ENCODE data around the gene SIRT7. TPM values are rescaled to one million over a fixed set of nuclear protein-coding genes. Genes with fewer than 3 reads are reported as not detected.

SIRT7 gene
- polyA plus RNA-seq, 1 of the 3 experiments (the other 2 are of a cell fraction), result 32.6 TPM

DNA sequence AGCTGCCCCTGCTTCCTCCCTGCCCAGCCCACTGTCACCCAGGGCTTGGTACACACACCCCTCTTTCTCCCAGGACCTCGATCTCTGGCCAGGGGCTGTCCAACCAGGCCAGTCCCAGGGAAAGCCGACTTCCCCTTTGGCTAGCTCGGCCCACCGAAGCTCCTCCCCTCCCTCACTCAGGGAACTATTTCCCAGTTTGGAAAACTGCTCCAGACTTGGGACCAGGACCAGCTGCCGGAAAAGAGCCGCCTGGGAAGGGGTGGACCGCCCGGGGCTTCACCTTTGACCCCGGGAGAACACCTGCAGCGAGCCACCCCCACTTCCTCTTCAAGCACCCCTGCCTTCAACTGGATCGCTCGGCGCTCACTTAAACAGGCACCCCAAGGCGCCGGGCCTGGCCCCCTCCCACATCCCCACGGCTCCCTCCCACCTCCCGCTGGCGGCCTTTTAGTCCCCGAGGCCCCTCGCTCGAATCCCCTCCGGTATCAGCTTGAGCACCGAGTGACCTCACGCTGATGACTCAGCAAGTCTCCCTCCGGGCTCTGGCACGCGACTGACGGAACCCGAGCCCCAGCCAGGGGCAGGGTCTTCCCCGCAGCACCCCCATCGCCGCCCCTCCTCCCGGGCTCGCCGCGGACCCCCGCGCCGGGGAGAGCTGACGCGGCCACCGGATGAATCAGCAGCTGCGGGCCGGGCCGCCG, 8.6 kb upstream of the SIRT7 start (continued):
- no peak for TF ChIP-seq CHD2 (IDR thresholded peaks at IDR 0.05; ENCODE audit: low read length, partially characterized antibody)
- TF ChIP-seq EP300 (IDR thresholded peaks at IDR 0.05; ENCODE audit: borderline replicate concordance in 1 of 2, low read depth in 1 of 2, low read length in 1 of 2), result no peak
- no peak; the same call in 1 of the 2 replicates for TF ChIP-seq TAF1 (IDR thresholded peaks at IDR 0.05; ENCODE audit: borderline replicate concordance, low read depth, low read length)

DNA sequence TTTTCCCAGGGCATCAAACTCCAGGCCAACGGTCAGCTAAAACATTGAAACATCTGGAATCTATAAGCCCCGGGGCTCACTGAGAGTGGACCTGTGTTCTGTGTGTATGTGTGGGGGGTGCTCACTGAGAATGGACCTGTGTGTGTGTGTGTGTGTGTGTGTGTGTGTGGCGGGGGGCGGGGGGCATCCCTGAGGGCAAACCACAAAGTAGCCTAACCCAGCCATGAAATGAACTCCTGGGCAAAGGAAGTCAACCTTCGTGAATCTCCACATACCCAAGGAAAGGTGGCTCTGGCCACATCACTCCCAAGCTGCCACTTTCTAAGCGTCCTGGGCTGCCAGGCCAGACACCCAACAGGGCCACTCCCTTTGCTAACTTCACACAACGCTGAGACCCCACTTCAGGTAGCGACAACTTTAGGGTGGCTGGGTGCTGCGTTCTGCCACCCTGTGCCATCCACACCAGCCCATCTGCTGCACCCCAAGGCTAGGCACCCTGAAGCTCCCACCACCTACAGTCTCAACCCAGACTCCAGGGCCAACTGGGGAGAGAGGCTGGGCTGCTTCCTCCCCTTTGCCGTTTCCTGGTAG, 8.0 kb upstream of the SIRT7 start:
- 53% methylated on average over 10 of the region's 10 CpGs for WGBS (ENCODE audit: low lambda C conversion rate)
- H2AFZ ChIP-seq (ENCODE audit: low read depth), result no peak overlapping the region
- H3K27ac ChIP-seq (ENCODE audit: low read depth in 2 of 2, low read length in 1 of 2), result peak overlapping the region; percentile 72 to 85
- H3K4me3 ChIP-seq (ENCODE audit: low read depth in 2 of 2, low read length in 1 of 2), result peak overlapping the region; percentile 70 to 92
- H3K9ac ChIP-seq, result peak overlapping the region; percentile 91; the same call in 1 of the 2 replicates
- peaks cover 20 to 31% of the 10 kb centered on the region in 2 experiments; a peak in 2 of 4 replicates for H3K4me1 ChIP-seq (ENCODE audit: control insufficient read depth in 1 of 2, insufficient read depth in 2 of 2, low read depth in 1 of 2, low read length in 1 of 2)
- peaks cover 61% of the 10 kb centered on the region for H3K79me2 ChIP-seq (ENCODE audit: insufficient read depth)
- H3K27me3 ChIP-seq (ENCODE audit: insufficient read depth), result no peaks in the 10 kb centered on the region
- H3F3A ChIP-seq (replicated peaks; ENCODE audit: insufficient read depth), result peaks cover 18% of the 10 kb centered on the region
- no peaks in the 10 kb centered on the region for H3K9me3 ChIP-seq
- H3K4me2 ChIP-seq, result peak overlapping the region; percentile 87
- TF ChIP-seq ELF1 (IDR thresholded peaks at IDR 0.05), result no peak
- TF ChIP-seq, protein P1, sequence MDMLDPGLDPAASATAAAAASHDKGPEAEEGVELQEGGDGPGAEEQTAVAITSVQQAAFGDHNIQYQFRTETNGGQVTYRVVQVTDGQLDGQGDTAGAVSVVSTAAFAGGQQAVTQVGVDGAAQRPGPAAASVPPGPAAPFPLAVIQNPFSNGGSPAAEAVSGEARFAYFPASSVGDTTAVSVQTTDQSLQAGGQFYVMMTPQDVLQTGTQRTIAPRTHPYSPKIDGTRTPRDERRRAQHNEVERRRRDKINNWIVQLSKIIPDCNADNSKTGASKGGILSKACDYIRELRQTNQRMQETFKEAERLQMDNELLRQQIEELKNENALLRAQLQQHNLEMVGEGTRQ (IDR thresholded peaks at IDR 0.05; ENCODE audit: borderline replicate concordance, low read depth, low read length), result no peak
- TF ChIP-seq TCF12 (IDR thresholded peaks at IDR 0.05), result no peak
- TF ChIP-seq MXI1 (IDR thresholded peaks at IDR 0.05; ENCODE audit: low read depth, low read length), result no peak
- no peak for TF ChIP-seq GATA2 (CRISPR knock-in tag; IDR thresholded peaks at IDR 0.05)
- no peak for TF ChIP-seq NFIC (IDR thresholded peaks at IDR 0.05; ENCODE audit: borderline replicate concordance)
- no peak for TF ChIP-seq GABPA (IDR thresholded peaks at IDR 0.05; ENCODE audit: low read depth)
- no peak for TF ChIP-seq EP300 (IDR thresholded peaks at IDR 0.05; ENCODE audit: borderline replicate concordance in 1 of 2, low read depth in 1 of 2, low read length in 1 of 2)
- no peak for TF ChIP-seq RAD21 (IDR thresholded peaks at IDR 0.05; ENCODE audit: low read length)
- TF ChIP-seq, protein P2, sequence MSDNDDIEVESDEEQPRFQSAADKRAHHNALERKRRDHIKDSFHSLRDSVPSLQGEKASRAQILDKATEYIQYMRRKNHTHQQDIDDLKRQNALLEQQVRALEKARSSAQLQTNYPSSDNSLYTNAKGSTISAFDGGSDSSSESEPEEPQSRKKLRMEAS (IDR thresholded peaks at IDR 0.05; ENCODE audit: low read depth), result no peak
- no peak for TF ChIP-seq NRF1 (IDR thresholded peaks at IDR 0.05; ENCODE audit: low read depth, low read length)
- TF ChIP-seq, protein P3, sequence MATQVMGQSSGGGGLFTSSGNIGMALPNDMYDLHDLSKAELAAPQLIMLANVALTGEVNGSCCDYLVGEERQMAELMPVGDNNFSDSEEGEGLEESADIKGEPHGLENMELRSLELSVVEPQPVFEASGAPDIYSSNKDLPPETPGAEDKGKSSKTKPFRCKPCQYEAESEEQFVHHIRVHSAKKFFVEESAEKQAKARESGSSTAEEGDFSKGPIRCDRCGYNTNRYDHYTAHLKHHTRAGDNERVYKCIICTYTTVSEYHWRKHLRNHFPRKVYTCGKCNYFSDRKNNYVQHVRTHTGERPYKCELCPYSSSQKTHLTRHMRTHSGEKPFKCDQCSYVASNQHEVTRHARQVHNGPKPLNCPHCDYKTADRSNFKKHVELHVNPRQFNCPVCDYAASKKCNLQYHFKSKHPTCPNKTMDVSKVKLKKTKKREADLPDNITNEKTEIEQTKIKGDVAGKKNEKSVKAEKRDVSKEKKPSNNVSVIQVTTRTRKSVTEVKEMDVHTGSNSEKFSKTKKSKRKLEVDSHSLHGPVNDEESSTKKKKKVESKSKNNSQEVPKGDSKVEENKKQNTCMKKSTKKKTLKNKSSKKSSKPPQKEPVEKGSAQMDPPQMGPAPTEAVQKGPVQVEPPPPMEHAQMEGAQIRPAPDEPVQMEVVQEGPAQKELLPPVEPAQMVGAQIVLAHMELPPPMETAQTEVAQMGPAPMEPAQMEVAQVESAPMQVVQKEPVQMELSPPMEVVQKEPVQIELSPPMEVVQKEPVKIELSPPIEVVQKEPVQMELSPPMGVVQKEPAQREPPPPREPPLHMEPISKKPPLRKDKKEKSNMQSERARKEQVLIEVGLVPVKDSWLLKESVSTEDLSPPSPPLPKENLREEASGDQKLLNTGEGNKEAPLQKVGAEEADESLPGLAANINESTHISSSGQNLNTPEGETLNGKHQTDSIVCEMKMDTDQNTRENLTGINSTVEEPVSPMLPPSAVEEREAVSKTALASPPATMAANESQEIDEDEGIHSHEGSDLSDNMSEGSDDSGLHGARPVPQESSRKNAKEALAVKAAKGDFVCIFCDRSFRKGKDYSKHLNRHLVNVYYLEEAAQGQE (IDR thresholded peaks at IDR 0.05; ENCODE audit: low read depth, low read length), result no peak
- TF ChIP-seq CHD2 (IDR thresholded peaks at IDR 0.05; ENCODE audit: low read length, partially characterized antibody), result no peak
- TF ChIP-seq, protein P4, sequence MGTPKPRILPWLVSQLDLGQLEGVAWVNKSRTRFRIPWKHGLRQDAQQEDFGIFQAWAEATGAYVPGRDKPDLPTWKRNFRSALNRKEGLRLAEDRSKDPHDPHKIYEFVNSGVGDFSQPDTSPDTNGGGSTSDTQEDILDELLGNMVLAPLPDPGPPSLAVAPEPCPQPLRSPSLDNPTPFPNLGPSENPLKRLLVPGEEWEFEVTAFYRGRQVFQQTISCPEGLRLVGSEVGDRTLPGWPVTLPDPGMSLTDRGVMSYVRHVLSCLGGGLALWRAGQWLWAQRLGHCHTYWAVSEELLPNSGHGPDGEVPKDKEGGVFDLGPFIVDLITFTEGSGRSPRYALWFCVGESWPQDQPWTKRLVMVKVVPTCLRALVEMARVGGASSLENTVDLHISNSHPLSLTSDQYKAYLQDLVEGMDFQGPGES (IDR thresholded peaks at IDR 0.05; ENCODE audit: low read depth, low read length), result no peak
- TF ChIP-seq JUND (IDR thresholded peaks at IDR 0.05), result no peak
- TF ChIP-seq, protein P5, sequence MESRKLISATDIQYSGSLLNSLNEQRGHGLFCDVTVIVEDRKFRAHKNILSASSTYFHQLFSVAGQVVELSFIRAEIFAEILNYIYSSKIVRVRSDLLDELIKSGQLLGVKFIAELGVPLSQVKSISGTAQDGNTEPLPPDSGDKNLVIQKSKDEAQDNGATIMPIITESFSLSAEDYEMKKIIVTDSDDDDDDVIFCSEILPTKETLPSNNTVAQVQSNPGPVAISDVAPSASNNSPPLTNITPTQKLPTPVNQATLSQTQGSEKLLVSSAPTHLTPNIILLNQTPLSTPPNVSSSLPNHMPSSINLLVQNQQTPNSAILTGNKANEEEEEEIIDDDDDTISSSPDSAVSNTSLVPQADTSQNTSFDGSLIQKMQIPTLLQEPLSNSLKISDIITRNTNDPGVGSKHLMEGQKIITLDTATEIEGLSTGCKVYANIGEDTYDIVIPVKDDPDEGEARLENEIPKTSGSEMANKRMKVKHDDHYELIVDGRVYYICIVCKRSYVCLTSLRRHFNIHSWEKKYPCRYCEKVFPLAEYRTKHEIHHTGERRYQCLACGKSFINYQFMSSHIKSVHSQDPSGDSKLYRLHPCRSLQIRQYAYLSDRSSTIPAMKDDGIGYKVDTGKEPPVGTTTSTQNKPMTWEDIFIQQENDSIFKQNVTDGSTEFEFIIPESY (IDR thresholded peaks at IDR 0.05; ENCODE audit: borderline replicate concordance, low read depth), result no peak
- H3K9me2 ChIP-seq, result no peaks in the 10 kb centered on the region
- DNase-seq, result no peak
- POLR2A ChIA-PET, result interaction anchor here (0.6 to 5.0 kb wide), 9 partner anchors 9 to 1428 kb away, joined by 3 to 34 read pairs (median 4); partner anchors contain the start of genes ARHGDIA, FASN, NPB and PYCR1
- peaks cover 49% of the 10 kb centered on the region for H4K20me1 ChIP-seq (ENCODE audit: insufficient read depth)
- CTCF ChIA-PET, result interaction anchor here (1.2 to 11.7 kb wide), 10 partner anchors 10 to 105 kb away, joined by 3 to 107 read pairs (median 22); partner anchors contain the start of genes ARHGDIA, ASPSCR1, NOTUM and PYCR1
- H3K36me3 ChIP-seq (replicated peaks in 1 of 2; ENCODE audit: control insufficient read depth in 1 of 2, insufficient read depth in 2 of 2, low read length in 1 of 2), result peaks cover 9 to 18% of the 10 kb centered on the region in 2 experiments
